Measurements from ENCODE around the gene CASTOR2.
"Not testable (repeated sequence)": the region's sequence is repeated elsewhere in the genome, so short reads cannot be mapped to it uniquely, and the experiment has no call there.

CASTOR2 gene

DNA sequence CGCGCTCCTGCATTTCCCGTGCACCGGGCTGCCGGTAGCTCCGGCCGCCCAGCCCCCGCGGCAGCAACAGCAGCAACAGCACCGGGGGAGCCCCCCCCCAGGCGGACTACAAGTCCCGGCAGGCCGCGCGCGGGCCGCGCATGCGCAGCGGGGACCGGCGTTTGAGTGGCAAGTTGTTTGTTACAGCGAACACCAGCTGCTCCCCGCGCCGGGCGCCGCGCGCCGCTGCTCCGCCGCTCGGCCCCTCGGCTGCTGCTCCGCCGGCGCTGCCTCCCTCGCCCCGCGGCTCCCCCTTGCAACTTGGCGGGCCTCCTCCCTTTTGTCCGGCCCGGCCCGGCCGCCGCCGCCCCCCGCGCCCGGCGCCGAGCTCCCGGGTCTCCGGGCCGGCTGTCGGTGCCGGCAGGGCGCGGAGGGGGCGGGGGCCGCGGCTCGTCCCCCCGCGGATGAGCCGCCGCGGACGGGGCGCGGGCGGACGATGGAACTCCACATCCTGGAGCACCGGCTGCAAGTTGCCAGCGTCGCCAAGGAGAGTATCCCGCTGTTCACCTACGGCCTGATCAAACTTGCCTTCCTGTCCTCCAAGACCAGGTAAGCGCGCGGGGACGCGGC is at the start of gene CASTOR2:
Gene CASTOR2, plus strand, starts transcription at position 195 of the 609 bp plus-strand sequence. Its CDS starts 281 bp downstream, at position 476.
- not testable (repeated sequence) for DNase-seq (ENCODE audit: low spot score)

DNA sequence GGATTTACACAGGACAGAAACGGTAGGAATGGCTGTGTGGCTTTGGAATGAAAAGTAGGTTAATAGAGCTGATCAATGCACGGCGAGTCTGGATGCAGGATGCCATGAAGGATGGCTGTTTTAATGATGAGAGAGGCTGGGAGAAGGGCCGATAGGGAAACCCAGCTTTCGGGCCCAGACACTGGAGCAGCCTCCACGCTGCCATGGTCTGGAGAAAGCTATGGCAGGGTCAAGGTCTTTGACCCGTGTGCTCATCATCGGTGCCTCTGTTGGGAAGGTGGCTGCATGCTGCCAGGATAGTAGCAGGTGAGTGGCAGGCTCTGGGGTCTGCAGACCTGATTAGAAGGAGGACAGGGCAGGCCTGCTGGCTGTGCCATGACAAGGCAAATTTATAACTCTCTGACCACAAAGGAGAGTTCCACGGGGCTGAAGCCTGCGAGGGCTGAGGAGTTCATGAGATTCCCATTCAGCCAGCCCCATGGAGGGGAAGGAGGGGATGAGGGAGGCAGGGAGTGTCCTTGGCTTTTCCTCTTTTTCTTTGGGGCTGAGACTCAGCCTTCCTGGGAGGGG is 42.1 kb upstream of the CASTOR2 start:
- not testable (repeated sequence) for DNase-seq (ENCODE audit: low spot score)

DNA sequence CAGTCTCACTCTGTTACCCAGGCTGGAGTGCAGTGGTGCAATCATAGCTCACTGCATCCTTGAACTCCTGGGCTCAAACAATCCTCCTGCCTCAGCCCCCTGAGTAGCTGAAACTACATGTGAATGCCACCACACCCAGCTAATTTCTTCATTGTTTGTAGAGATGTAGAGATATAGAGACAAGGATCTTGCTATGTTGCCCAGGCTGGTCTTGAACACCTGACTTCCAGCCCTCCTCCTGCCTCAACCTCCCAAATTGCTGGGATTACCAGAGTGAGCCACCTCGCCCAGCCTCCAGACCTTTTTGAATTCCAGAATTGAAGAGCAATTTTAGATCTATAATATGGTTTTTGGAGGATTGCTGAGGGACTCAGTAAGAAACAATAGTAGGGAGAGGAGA is 40.9 kb upstream of the CASTOR2 start:
- not testable (repeated sequence) for DNase-seq (ENCODE audit: low spot score)

- not testable (repeated sequence) for DNase-seq (ENCODE audit: low spot score)
Measured at GRCh38 chr7:74926968-74927367, 37.5 kb upstream of the CASTOR2 start.

DNA sequence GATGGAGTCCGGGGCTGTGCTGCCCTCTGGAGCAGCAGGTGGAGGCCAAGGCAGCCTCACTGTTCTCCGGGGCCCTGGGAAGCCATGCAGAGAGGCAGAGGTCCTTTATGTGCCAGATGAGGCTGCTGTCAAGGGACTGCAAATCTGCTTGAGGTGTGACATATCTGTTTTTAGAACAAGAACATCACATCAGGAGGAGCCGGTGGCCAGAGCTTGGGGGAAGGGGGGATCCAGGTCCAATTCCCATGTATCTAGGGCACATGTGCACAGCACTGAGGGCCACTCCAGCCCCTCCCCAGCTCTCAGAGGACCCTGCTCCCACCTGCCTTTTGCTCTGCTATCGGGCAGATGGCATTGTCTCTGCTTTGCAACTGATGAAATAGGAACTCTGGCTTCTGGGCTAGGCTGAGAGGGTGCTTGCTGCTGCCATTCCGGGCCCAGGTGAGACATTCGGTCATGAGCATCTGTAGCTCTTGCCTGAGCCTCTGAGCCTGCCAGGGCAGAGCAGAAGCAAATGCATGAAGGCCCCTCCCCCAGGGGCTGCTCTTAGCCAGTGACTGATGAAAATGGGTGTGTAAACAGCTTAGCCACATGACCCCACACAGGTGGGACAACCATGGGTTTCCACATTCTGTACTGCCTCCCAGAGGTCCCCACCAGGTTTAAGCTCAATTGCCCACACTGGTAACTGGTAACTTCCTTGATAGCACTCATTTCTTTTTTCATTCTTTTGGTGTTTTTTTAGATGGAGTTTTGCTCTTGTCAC is 32.8 kb upstream of the CASTOR2 start:
- not testable (repeated sequence) for DNase-seq (ENCODE audit: low spot score)

DNA sequence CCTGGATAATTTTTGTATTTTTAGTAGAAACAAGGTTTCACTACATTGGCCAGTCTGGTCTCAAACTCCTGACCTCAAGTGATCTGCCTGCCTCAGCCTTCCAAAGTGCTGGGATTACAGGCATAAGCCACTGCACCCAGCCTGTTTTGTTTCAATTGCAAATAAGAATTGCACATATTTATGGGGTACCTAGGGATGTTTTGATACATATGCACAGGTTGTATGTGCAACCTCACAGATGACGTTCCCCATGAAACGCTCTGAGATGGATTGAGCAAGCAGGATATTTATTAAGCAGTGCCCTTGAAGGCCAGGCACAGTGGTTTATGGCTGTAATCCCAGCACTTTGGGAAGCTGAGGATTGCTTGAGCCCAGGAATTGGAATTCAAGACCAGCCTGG is 25.1 kb upstream of the CASTOR2 start:
- not testable (repeated sequence) for DNase-seq (ENCODE audit: low spot score)

DNA sequence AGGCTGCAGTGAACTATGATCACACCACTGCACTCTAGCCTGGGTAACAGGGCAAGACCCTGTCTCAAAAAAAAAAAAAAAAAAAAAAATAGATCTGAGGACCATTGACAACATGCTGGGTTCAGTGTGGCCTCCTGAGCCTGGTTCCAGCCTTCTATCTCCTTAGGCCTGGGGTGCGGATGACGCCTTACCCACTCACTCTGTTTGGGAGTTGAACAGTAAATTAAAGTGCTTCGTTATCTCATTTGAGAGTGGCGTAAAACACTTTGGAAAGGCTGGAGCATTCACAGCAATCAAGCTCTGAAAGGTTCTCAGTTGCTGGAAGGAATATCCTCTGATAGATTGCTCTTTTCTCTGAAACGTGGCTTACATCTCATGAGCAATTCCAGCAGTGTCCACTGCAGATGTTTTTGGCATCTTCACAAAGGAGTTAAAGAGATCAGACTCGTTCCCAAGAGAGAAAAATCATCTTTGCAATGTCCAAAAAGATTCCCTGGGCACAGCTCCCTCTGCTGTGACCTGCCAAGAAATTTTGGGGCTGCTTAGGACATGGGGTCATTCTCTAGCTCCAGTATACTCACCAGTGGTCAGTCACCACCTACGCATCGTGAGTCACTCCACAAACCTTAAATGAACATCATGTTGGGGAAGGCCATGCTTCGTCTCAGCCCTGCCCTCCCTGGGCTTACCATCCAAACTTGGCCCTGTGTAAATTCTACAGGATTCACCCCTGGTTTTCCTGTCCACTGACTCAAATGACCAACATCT is 23.0 kb upstream of the CASTOR2 start:
- DNase-seq (ENCODE audit: low spot score) = not testable (repeated sequence)

DNA sequence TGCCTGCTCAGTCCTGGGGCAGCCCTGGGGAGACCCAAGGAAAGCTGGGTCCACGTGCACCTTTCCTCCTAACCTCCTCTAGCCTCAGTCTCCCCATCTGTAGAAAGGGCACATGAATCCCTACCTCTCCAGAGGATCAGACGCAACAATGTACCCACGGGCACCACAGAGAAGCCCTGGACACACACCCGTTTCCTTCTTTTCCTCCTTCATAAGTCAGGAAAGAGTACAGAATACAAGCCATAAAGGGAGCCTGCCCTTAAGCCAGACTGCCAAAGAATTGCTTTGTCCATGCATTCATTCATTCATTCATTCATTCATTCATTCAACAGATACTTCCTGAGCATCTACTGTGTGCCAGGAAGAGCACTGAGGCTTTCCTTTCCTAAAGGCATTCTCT is 20.6 kb upstream of the CASTOR2 start:
- not testable (repeated sequence) for DNase-seq (ENCODE audit: low spot score)

- DNase-seq (ENCODE audit: low spot score) = not testable (repeated sequence)
Measured at GRCh38 chr7:74947741-74948140, 16.8 kb upstream of the CASTOR2 start.

DNA sequence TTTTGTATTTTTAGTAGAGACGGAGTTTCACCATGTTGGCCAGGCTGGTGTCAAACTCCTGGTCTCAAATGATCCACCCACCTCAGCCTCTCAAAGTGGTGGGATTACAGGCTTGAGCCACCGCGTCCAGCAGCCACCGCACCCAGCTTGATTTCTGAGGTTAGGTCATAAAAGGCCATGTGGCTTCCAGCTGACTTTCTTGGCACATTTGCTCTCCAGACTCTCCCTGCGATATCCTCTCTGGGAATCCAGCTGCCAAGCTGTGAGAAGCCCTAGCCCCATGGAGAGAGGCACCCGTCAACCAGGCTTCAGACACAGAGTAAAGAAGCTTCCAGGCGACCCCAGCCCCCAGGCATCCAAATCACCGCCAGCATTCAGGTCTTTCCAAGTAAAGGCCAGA is 10.7 kb upstream of the CASTOR2 start:
- not testable (repeated sequence) for DNase-seq (ENCODE audit: low spot score)

GRCh38 chr7:74958328-74958727 is 6.2 kb upstream of the CASTOR2 start:
- not testable (repeated sequence) for DNase-seq (ENCODE audit: low spot score)

DNA sequence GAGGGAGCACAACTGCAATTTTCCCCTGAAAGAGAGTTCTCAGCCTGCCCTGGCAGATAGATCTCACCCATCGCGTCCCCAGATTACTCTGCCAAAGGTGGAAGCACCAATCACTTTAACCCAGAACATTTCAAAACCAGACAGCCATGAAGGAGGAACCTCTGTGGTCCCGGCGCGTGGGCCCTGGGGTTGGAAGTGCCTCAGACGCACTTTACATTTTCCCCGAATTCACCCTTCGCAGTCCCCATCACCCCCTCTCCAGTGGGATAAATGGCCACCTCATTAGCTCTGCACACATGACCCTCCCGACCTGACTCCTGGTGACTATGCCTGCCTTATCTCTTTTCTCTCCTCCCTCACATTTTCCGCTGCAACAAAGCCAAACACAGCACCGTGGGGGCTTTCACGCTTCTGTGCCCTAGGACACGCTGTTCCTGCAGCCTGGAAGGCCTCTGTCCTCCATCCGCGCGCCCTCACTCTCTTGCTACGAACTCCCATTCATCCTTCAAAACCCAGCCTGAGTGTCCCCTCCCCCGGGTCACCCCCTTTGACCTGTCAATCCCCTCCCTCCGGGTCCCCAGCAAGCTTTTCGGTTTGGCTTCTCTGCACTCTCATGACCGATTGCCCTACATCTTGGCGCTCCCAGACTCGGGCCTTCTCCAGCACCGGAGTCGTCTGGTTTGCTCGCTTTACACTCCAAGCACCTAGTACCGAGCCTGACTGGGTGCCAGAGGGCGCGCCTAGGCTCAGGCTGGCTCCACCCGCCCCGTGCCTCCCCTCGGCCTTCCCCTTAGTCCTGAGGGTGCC is 598 bp upstream of the CASTOR2 start:
- not testable (repeated sequence) for DNase-seq (ENCODE audit: low spot score)

DNA sequence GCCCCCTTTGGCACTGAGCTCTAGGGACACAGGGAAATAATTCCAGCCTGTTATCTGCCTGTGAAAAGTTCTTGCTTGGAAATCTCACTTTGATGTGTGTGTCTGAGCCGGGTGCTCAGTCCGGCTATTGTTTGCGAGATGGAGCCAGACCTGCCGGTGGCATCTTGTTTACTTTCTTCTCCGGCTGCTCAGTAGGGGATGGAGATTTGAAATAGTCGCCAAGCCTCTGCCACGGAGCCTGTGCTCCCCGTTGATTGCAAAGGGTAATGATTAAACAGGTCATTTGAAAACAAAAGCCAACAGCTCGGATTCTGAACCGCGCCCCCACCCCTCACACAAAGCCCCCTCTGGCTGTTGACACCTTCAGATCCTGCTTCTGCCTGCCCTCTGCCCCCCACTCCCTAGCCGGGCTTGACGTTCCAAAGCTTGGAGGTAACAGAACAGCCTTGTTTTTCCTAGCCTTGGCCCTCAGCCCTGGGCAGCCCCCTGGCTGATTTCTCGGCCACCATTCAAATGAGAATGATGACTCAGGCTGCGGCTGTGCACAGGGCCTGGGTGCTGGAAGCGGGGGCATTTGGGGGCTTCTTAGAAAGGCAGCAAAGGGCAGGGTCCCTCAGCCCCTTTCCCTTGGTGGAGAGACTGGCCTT is 1.8 kb downstream of the CASTOR2 start:
- not testable (repeated sequence) for DNase-seq (ENCODE audit: low spot score)

GRCh38 chr7:74966909-74967308 is 2.4 kb downstream of the CASTOR2 start:
- not testable (repeated sequence) for DNase-seq (ENCODE audit: low spot score)

GRCh38 chr7:74971431-74971830 is 6.9 kb downstream of the CASTOR2 start:
- not testable (repeated sequence) for DNase-seq (ENCODE audit: low spot score)

DNA sequence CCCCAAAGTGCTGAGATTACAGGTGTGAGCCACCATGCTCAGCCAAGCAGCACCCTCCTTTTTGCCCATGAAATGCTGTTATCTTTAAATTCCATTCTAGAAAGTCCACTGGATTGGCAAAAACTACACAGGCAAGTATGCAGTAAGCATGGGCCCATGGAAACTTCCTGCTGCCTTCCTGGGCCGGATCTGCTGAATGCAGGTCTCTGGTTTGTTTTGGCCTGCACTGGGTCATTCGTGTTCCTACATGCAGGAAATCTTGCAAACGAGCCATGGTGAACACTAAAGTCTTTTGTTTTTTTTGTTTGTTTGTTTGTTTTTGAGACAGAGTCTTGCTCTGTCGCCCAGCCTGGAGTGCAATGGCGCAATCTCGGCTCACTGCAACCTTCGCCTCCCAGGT is 7.9 kb downstream of the CASTOR2 start:
- not testable (repeated sequence) for DNase-seq (ENCODE audit: low spot score)

- not testable (repeated sequence) for DNase-seq (ENCODE audit: low spot score)
Measured at GRCh38 chr7:74975959-74976358, 11.5 kb downstream of the CASTOR2 start.

DNA sequence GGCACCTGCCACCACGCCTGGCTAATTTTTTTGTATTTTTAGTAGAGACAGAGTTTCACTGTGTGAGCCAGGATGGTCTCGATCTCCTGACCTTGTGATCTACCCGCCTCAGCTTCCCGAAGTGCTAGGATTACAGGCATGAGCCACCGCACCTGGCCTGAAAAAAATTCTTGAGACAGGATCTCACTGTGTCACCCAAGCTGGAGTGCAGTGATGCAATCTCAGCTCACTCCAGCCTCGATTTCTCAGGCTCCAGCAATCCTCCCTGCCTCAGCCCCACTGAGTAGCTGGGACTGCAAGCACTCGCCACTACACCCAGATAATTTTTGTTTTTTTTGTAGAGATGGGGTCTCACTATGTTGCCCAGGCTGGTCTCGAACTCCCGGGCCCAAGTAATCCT is 13.0 kb downstream of the CASTOR2 start:
- DNase-seq (ENCODE audit: low spot score) = not testable (repeated sequence)

DNA sequence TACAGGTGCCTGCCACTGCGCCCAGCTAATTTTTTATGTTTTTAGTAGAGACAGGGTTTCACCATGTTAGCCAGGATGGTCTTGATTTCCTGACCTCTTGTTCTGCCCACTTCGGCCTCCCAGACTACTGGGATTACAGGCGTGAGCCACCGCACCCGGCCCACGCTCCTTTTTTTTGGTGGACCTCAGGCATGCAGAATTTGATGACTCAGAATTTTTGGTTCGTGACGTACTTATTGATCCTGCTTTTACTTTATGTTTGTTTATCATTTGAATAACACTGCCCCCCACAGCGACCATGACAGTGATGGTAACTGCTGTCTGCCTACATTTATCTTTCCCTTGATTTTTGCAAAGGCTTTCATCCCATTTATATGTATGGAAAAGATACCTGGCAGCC is 23.9 kb downstream of the CASTOR2 start:
- not testable (repeated sequence) for DNase-seq (ENCODE audit: low spot score)

DNA sequence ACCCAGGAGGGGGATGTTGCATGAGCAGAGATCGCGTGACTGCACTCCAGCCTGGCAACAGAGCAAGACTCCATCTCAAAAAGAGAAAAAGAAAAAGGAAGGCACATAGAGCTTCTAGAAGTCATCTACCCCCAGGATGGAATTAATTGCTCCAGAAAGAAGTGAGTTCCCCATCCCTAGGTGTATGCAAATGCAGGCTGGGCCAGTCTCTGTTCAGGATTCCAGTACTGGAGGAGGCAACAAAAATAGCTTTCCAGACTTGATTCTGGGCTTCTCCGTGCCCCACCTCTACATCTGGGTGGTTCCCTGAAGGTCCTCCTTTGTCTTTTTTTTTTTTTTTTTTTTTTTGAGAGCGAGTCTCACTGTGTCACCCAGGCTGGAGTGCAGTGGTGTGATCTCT is 28.6 kb downstream of the CASTOR2 start:
- no peak for DNase-seq (ENCODE audit: low spot score)
